ENCODE results near the gene MAPK10.

DNA sequence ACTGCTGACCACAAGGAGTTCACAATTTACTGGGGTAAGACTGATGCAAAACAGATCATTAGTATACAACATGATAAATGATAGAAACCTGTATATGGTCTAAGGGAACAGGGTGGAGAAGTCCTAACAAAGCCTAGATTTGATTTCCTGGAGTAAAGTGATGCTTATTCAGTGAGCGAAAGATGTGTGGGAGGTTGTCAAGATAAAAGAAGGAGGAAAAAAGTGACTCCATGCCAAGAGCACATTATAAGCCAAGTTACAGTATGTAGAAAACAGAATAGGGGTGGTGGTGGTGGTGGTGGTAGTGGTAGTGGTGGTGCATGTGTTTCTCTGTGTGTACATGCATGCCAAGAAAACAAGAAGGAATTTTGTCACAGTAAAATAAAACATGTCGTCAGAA, 325.2 kb downstream of the MAPK10 start:
- TF ChIP-seq, protein P1, sequence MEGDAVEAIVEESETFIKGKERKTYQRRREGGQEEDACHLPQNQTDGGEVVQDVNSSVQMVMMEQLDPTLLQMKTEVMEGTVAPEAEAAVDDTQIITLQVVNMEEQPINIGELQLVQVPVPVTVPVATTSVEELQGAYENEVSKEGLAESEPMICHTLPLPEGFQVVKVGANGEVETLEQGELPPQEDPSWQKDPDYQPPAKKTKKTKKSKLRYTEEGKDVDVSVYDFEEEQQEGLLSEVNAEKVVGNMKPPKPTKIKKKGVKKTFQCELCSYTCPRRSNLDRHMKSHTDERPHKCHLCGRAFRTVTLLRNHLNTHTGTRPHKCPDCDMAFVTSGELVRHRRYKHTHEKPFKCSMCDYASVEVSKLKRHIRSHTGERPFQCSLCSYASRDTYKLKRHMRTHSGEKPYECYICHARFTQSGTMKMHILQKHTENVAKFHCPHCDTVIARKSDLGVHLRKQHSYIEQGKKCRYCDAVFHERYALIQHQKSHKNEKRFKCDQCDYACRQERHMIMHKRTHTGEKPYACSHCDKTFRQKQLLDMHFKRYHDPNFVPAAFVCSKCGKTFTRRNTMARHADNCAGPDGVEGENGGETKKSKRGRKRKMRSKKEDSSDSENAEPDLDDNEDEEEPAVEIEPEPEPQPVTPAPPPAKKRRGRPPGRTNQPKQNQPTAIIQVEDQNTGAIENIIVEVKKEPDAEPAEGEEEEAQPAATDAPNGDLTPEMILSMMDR (IDR thresholded peaks at IDR 0.05) = no peak
- TF ChIP-seq POLR2A (IDR thresholded peaks at IDR 0.05) = no peak
